Activated effector memory CD4-positive, alpha-beta T cell treated with anti-CD3 and anti-CD28 coated beads, Interleukin-2, amount 50 U/mL, for 16 hours (primary cell): ENCODE measurements around the gene RTBDN.

Experiments
- DNase-seq: peaks from one replicate; pipeline ENCODE4 v3.0.0-alpha.2; 2020

Gene RTBDN

GRCh38 chr19:12834566-12834943, at the start of gene RTBDN:
TSS of gene RTBDN (minus strand) at chr19:12834579. CDS start at chr19:12829979, 4,600 bp downstream.
- no peak for DNase-seq

GRCh38 chr19:12882589-12882988, 48.2 kb upstream of the RTBDN start:
- DNase-seq: no peak

- DNase-seq: peak; percentile 96
Measured at GRCh38 chr19:12881172-12881808, 46.9 kb upstream of the RTBDN start, which contains the start of gene DNASE2. TSS of gene DNASE2 (minus strand) at chr19:12881449. CDS start at chr19:12881375, 74 bp downstream.

GRCh38 chr19:12880551-12881171, 46.3 kb upstream of the RTBDN start:
- DNase-seq: peak; percentile 71

- DNase-seq: no peak
Measured at GRCh38 chr19:12875086-12875485, 40.7 kb upstream of the RTBDN start.

GRCh38 chr19:12873891-12874745, 39.7 kb upstream of the RTBDN start:
- DNase-seq: no peak

- DNase-seq: peak; percentile 78
Measured at GRCh38 chr19:12872941-12873890, 38.8 kb upstream of the RTBDN start.

GRCh38 chr19:12872255-12872654, 37.9 kb upstream of the RTBDN start:
- no peak for DNase-seq

- no peak for DNase-seq
Measured at GRCh38 chr19:12871681-12872080, 37.3 kb upstream of the RTBDN start.

GRCh38 chr19:12868540-12869112, 34.2 kb upstream of the RTBDN start:
- DNase-seq: no peak

GRCh38 chr19:12867120-12868099, 33.0 kb upstream of the RTBDN start:
- peak; percentile 88 for DNase-seq

- DNase-seq: no peak
Measured at GRCh38 chr19:12866416-12867119, 32.2 kb upstream of the RTBDN start.

- no peak for DNase-seq
Measured at GRCh38 chr19:12865746-12866415, 31.5 kb upstream of the RTBDN start.

GRCh38 chr19:12864721-12865715, 30.6 kb upstream of the RTBDN start:
- DNase-seq: no peak

- DNase-seq: no peak
Measured at GRCh38 chr19:12864143-12864542, 29.8 kb upstream of the RTBDN start.

GRCh38 chr19:12859546-12859945, 25.2 kb upstream of the RTBDN start:
- DNase-seq: no peak

- DNase-seq: no peak
Measured at GRCh38 chr19:12858041-12858928, 23.9 kb upstream of the RTBDN start.
